GF-D8 (cell line): ENCODE results near the gene NR1D1.

Experiments
- DNase-seq: peaks from one replicate; lab custom pipeline; 2025; lab: John Stamatoyannopoulos, UW

The NR1D1 gene

DNA sequence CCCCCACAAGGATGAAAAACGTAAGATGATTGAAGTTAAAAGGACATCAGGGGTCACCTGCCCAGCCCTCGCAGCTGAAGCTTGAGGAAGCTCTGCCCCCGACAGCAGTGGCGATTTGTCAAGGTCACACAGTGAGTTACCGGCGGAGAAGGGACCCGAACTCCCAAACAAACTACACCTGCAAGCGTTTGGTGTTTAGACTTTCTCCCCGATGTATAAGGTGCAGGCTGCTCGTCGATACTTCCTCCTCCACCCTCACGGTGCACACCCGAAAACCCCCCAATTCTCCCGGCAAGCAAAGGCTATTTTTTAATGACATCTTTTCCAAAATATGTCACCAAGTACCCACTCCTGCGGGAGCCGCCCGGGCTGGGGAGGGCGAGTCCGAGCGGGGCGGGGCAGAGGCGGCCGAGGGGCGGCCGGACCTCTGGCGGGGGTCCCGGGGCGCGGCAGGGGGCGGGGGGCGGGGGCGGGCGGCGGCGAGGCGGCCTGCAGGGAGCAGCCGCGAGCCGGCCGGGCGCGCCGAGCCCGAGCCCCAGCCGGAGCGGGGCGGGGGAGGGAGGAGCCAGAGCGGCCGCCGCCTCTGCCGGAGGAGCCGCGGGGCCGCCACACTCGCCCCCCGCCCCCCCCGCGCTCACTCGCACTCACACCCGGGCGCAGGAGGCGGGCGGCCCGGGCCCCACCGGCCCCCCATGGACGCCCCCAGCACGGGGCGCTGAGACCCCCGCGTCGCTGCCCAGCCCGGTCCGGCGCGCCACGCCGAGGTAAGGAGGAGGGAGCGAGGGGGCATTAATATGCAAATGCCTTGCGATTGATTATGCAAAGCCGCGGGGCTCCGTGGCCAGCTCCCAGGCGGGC is 37.8 kb downstream of the NR1D1 start, which contains the start of gene THRA:
Gene THRA (plus strand): TSS at position 637 of the 858 bp plus-strand sequence. CDS start 11,524 bp downstream, outside the sequence.
- no peak for DNase-seq

DNA sequence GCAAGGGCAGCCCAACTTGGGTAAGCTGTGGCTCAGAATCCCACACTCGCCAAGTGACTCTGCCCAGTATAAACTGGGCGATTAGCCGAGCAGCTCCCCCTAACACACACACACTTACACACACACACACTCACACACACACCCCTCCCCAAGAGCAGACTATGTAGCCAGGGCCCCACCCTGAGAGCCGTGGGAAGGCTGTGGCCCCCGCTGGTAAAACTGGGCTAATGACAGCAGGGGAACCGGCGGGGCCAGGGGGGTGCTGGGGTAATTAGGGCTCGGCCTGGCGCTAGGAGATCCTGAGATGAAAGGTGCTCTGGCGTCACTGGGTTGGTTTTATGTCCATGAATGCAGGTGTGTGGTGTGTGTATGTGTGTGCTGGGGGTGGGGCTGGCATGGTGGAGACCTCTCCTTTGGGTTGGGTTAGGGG is 38.8 kb downstream of the NR1D1 start:
- DNase-seq = no peak

DNA sequence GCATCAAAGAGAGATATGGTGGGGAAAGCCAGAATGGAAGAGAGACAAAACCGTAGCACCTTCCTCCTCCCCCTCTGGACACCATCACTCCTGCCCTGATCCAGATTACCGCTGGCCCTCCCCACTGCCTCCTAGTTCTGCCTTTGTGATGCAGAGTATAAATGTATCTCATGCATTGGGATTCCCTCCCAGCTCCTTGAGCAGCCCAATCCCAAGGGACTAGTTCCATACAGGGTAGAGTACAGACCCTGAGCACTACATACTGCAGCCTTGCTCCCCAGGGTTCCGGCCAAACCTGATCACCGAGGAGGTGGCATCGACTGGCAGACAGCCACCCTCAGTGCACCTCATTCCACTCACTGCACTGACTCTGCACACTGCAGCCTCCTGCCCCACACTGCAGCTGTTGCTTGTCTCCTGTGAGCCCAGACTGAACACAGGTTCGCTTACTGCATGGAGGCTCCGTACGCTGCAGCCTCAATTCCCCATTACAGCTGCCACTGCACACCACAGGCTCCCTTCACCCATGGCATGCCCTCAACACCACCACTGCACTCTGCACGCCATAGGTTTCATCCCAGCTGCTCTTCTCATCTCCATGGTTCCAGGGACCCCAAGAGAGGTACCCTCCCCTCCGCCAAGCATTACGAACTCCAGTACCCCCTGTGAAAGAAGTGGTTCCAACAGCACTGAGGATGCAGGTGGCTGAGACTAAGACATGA is 39.3 kb downstream of the NR1D1 start:
- DNase-seq = no peak

DNA sequence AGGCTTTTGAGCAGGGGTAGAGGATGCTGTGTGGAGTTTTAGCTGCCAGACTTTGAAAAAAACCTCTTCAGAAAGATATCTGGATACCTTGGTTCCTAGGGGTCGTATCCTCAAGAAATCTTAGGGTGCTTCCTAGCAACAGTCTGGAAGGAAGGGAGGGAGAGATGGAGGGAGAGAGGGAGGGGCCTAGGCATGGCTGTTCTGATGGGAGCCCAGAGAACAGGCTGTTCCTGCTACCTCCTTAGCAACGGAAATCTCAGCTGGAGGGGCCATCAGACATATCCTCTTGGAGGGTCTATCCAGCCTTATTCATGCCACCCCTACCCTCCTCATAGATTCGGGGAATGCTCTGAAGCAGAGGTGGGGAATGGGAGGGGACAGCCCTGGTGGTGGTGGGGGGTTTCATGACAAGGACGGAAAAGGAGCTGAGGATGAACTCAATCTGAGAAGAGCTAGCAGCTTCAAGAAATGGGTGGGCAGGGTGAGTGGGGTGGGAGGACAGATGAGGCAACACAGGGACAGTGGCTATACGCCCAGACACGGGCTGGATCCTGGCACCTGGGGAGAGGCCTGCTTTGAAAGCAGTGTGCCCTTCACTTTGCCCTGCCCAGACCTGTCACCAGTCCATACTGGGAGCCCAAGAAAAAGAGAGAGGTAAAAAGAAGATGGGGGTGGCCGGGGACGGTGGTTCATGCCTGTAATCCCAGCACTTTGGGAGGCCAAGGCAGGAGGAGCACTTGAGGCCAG is 40.5 kb downstream of the NR1D1 start:
- no peak for DNase-seq

DNA sequence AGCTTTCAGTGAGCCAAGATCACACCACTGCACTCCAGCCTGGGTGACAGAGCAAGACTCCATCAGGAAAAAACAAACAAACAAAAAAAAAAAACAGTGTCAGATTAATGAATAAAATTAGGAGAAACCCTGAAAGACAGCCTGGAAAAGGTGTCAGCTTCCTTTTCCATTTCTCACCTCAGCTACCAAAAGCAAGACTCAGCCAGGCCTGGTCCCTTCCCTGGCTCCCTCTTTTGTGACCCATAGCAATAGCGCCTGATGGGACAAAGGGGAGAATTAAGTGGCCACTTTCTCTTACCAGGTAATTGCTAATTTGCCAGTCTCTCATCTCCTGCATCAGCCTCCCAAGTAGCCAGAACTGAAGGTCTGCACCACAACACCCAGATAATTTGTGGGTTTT is 41.5 kb downstream of the NR1D1 start:
- DNase-seq = no peak

DNA sequence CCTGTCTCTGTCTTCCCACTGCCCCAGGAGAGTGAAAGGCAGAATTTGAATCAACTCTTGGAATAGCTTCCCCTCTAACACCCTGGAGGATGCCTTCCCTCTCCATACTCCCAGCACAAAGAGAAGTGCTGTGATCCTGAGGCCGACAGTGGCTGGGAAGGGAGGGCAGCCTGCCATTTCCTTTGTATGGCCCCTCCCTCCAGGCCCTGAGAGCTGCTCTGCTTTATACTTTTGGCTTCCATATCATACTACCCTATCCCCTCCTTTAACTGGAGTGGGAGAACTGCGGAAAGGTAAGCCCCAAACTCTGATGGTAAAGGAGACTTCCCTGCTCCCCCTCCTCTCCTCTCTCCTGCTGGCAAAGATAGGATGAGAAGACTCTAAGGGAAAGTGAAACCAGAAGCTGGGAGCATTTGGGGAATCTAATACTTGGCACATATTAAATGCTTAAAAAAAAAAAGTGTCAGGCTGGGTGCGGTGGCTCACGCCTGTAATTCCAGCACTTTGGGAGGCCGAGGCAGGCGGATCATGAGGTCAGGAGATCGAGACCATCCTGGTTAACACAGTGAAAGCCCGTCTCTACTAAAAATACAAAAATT is 42.1 kb downstream of the NR1D1 start:
- no peak for DNase-seq

DNA sequence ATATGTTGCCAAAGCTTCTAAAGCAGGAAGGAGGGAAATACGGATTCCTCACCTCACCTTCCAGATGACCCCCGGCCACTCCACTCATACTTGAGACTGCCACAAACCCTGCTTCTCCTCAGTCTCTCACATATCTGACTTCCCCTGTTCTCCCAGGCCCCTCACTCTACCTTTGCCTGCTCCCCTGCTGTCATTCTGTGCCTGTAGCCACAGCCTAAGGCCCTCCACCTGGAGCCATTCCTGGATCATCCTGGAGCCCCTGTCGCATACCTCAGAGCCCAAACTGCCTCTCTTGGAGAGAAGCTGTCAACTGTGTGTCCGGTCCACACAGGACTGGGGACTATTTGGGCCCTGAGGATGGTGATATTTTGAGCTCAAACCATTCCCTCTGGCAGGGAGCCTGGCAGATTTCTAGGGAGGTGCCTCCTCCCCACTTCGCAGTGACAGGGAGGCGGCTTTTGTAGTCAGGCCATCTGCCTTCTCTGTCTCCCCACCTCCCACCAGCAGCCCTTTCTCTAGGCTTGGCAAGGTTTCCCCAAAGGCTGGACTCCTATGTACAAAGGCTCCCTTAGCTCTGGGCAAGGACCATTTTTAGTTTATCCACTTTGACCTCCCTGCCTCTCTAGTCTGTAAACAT is 43.9 kb downstream of the NR1D1 start:
- no peak for DNase-seq
